HepG2 (cell line): Measurements from ENCODE around the gene SLC10A2.
"Not testable (repeated sequence)": the region's sequence is repeated elsewhere in the genome, so short reads cannot be mapped to it uniquely, and the experiment has no call there.

Source experiments
- BCL6 ChIP-seq: IDR thresholded peaks from 2 replicates; pipeline ENCODE4 v1.6.1; 2016; ENCODE audit warnings: missing genetic modification reagents, missing compliant biosample characterization
- BRD4 ChIP-seq: sonication (generic); formaldehyde crosslinking; IDR thresholded peaks from 2 replicates; pipeline ENCODE4 v1.4.0; 2020; ENCODE audit warnings: missing genetic modification reagents
- POLR2A ChIP-seq, 2 experiments: IDR thresholded peaks; 2 replicates each; pipeline ENCODE4 v1.6.1; 2011; ENCODE audit warnings: low read depth in 2 of 2, low read length in 2 of 2, mild to moderate bottlenecking in 1 of 2, moderate library complexity in 1 of 2; ENCODE audit not compliant: insufficient read depth in 1 of 2
- TF ChIP-seq, protein P1 (sequence below), 2 experiments: IDR thresholded peaks; 2 replicates each; pipeline ENCODE4 v1.6.1; 2011 to 2012; ENCODE audit warnings: low read length in 2 of 2, borderline replicate concordance in 1 of 2, low read depth in 1 of 2, mild to moderate bottlenecking in 1 of 2, moderate library complexity in 1 of 2

DNA sequence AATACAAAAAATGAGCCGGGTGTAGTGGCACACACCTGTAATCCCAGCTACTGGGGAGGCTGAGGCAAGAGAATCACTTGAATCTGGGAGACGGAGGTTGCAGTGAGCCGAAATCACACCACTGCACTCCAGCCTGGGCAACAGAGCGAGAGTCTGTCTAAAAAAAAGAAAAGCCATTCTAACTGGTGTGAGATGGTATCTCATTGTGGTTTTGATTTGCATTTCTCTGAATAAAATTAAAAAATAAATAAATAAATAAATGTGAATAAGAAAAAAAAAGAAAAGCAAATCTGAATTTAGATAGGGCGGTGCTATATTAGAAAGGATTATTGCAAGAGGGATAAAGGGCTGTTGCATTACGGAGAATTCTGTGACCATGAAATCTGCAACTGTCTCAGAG, 37.2 kb upstream of the SLC10A2 start:
- TF ChIP-seq, protein P1, sequence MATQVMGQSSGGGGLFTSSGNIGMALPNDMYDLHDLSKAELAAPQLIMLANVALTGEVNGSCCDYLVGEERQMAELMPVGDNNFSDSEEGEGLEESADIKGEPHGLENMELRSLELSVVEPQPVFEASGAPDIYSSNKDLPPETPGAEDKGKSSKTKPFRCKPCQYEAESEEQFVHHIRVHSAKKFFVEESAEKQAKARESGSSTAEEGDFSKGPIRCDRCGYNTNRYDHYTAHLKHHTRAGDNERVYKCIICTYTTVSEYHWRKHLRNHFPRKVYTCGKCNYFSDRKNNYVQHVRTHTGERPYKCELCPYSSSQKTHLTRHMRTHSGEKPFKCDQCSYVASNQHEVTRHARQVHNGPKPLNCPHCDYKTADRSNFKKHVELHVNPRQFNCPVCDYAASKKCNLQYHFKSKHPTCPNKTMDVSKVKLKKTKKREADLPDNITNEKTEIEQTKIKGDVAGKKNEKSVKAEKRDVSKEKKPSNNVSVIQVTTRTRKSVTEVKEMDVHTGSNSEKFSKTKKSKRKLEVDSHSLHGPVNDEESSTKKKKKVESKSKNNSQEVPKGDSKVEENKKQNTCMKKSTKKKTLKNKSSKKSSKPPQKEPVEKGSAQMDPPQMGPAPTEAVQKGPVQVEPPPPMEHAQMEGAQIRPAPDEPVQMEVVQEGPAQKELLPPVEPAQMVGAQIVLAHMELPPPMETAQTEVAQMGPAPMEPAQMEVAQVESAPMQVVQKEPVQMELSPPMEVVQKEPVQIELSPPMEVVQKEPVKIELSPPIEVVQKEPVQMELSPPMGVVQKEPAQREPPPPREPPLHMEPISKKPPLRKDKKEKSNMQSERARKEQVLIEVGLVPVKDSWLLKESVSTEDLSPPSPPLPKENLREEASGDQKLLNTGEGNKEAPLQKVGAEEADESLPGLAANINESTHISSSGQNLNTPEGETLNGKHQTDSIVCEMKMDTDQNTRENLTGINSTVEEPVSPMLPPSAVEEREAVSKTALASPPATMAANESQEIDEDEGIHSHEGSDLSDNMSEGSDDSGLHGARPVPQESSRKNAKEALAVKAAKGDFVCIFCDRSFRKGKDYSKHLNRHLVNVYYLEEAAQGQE (IDR thresholded peaks at IDR 0.05; ENCODE audit: borderline replicate concordance in 1 of 2, low read depth in 1 of 2, low read length in 2 of 2) = not testable (repeated sequence)
- not testable (repeated sequence) for TF ChIP-seq BRD4; POLR2A (IDR thresholded peaks at IDR 0.05; ENCODE audit: insufficient read depth in 1 of 2, low read depth in 2 of 2, low read length in 2 of 2); BCL6
